ENCODE results near the gene FAM222A. TPM values are rescaled to one million over a fixed set of nuclear protein-coding genes. Genes with fewer than 3 reads are reported as not detected.

The FAM222A gene
- total RNA-seq, 1 donor: 0.36 TPM

DNA sequence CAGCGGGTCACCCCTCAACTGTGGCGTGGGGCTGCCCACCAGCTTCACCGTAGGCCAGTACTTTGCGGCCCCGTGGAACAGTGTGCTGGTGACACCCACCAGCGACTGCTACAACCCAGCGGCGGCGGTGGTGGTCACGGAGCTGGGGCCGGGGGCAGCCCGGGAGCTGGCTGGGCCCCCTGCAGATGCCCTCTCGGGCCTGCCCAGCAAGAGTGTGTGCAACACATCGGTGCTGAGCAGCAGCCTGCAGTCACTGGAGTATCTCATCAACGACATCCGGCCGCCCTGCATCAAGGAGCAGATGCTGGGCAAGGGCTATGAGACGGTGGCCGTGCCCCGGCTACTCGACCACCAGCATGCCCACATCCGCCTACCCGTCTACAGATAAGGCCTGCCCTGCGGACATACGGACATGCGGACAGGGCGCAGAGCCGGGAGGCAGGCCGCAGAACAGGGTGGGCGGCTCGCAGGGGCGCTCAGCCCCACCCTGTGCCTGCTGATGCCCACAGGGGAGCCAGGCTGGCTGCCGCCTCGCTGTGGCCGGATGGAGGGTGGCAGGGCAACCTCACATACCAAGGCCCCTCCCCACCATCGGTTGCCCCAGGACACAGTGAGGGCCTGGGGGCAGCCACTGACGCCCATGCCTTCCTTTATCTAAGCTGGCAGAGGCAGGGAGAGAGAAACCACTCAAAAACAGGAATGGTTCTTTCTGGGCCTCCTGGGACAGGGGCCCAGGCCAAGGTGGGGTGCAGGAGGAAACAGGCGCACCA lies 55.5 kb downstream of the FAM222A start:
- H3K4me1 ChIP-seq (ENCODE audit: insufficient read depth, low read length): peaks cover 9% of the 10 kb centered on the region
- H3K79me2 ChIP-seq (ENCODE audit: insufficient read depth, low read length): no peaks in the 10 kb centered on the region
- TF ChIP-seq, protein P1, sequence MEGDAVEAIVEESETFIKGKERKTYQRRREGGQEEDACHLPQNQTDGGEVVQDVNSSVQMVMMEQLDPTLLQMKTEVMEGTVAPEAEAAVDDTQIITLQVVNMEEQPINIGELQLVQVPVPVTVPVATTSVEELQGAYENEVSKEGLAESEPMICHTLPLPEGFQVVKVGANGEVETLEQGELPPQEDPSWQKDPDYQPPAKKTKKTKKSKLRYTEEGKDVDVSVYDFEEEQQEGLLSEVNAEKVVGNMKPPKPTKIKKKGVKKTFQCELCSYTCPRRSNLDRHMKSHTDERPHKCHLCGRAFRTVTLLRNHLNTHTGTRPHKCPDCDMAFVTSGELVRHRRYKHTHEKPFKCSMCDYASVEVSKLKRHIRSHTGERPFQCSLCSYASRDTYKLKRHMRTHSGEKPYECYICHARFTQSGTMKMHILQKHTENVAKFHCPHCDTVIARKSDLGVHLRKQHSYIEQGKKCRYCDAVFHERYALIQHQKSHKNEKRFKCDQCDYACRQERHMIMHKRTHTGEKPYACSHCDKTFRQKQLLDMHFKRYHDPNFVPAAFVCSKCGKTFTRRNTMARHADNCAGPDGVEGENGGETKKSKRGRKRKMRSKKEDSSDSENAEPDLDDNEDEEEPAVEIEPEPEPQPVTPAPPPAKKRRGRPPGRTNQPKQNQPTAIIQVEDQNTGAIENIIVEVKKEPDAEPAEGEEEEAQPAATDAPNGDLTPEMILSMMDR (IDR thresholded peaks at IDR 0.05; ENCODE audit: extremely low read depth, low read depth, low read length): no peak
- H2AFZ ChIP-seq (ENCODE audit: low read length): no peak overlapping the region
- H3K36me3 ChIP-seq (ENCODE audit: insufficient read depth, low read length): no peaks in the 10 kb centered on the region
- no peaks in the 10 kb centered on the region for H3K9me3 ChIP-seq (ENCODE audit: low read depth, low read length)
- H3K27ac ChIP-seq (ENCODE audit: low read depth, low read length): no peak overlapping the region
- H4K20me1 ChIP-seq (ENCODE audit: insufficient read depth, low read length): no peaks in the 10 kb centered on the region
- H3K4me2 ChIP-seq (ENCODE audit: insufficient read depth, low read length): no peak overlapping the region
- no peaks in the 10 kb centered on the region for H3K27me3 ChIP-seq (ENCODE audit: insufficient read depth, low read length)
- no peak for DNase-seq (ENCODE audit: insufficient read length, low spot score, missing footprints)
- H3K4me3 ChIP-seq (ENCODE audit: insufficient read depth, low read length): no peak overlapping the region

DNA sequence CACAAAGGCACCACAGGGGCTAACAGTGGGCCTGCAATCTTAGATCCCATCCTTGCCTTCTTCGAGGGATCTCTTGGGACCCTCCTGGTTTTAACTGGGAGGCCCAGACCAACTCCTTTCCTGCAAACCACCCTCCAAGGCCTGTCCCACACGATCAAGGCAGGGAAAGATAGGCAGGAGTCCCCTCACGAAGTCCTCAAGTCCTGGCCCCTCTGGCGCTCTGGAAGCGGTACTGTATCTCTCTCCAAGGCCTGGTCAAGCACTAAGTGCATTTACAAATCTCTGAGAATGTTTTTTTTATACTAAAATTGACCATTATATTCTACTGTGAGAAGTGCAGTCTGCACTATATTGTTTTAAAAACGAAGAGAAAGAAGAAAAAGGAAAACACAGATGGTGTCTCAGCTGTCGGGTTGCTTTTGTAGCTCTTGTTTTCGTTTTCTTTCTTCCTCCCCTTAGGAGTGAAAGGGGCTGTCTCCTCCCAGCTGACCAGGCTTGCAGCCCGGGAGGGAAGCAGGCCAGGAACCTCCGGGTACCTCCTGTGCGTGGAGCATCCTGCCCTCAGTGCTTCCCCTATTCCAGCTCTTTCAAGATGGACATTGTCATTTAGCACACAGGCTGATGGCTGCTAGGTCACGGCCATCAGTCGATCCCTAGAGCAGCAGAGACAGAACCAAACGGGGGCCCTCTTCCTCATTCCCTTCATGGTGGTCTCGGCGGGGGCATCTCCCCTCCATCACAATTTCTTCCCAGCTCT lies 56.7 kb downstream of the FAM222A start:
- H2AFZ ChIP-seq (ENCODE audit: low read length): no peak overlapping the region
- H3K4me3 ChIP-seq (ENCODE audit: insufficient read depth, low read length): no peak overlapping the region
- DNase-seq (ENCODE audit: insufficient read length, low spot score, missing footprints): no peak
- no peaks in the 10 kb centered on the region for H4K20me1 ChIP-seq (ENCODE audit: insufficient read depth, low read length)
- no peaks in the 10 kb centered on the region for H3K27me3 ChIP-seq (ENCODE audit: insufficient read depth, low read length)
- no peaks in the 10 kb centered on the region for H3K36me3 ChIP-seq (ENCODE audit: insufficient read depth, low read length)
- TF ChIP-seq, protein P1 (IDR thresholded peaks at IDR 0.05; ENCODE audit: extremely low read depth, low read depth, low read length): no peak
- H3K9me3 ChIP-seq (ENCODE audit: low read depth, low read length): no peaks in the 10 kb centered on the region
- H3K27ac ChIP-seq (ENCODE audit: low read depth, low read length): no peak overlapping the region
- H3K4me1 ChIP-seq (ENCODE audit: insufficient read depth, low read length): peaks cover 9% of the 10 kb centered on the region
- no peaks in the 10 kb centered on the region for H3K79me2 ChIP-seq (ENCODE audit: insufficient read depth, low read length)
- no peak overlapping the region for H3K4me2 ChIP-seq (ENCODE audit: insufficient read depth, low read length)

DNA sequence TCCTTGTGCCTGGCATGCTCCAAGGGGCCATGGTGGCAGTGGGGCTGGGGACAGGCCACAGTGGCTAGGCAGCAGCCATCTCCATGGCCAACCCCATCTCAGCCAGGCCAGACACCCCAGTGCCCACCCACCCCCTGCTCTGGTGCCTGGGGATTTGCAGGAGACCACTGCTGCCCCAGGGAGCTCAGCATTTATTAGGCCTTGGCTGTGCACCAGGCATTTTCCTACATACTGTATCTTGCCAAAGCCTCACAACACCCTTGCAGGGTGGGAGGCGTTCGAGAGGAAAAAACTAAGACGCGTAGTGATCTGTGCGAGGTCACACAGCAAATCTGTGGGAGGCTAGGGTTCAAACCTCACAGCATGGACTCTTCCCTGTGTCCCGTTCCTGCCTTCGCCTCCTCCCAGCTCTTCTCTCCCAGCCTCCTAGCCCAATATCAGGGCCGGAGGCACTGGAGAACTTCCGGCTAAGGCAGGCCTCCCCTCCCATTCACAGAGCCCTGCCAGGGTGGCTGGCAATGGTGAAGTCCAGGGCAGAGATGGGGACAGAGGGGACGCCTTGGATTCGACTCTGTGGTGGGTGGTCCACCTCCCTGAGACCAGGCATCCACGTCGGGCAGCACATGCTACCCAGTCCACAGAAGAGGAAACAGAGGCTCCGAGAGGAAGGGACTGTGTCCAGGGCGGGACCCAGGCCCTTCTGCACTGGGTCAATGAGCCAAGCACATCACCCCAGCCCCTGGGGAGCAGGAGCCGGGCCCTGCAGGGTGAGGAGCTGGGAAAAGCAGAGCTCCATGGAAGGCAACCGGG lies 57.4 kb downstream of the FAM222A start:
- Histone ChIP-seq H3K27me3 (ENCODE audit: insufficient read depth, low read length) (no peaks in the 10 kb centered on the region), H3K36me3 (ENCODE audit: insufficient read depth, low read length) (no peaks in the 10 kb centered on the region), H3K4me2 (ENCODE audit: insufficient read depth, low read length) (no peak overlapping the region), H4K20me1 (ENCODE audit: insufficient read depth, low read length) (no peaks in the 10 kb centered on the region), H3K27ac (ENCODE audit: low read depth, low read length) (no peak overlapping the region), H3K4me1 (ENCODE audit: insufficient read depth, low read length) (peaks cover 9% of the 10 kb centered on the region), H3K9me3 (ENCODE audit: low read depth, low read length) (no peaks in the 10 kb centered on the region), H3K4me3 (ENCODE audit: insufficient read depth, low read length) (no peak overlapping the region), H3K79me2 (ENCODE audit: insufficient read depth, low read length) (no peaks in the 10 kb centered on the region), H2AFZ (ENCODE audit: low read length) (no peak overlapping the region)
- TF ChIP-seq, protein P1 (IDR thresholded peaks at IDR 0.05; ENCODE audit: extremely low read depth, low read depth, low read length): no peak
- DNase-seq (ENCODE audit: insufficient read length, low spot score, missing footprints): no peak

Measured in osteoblast (primary cell).